OCI-LY1 (cell line): ENCODE data around the gene MSANTD4.
"Not testable (repeated sequence)": the region's sequence is repeated elsewhere in the genome, so short reads cannot be mapped to it uniquely, and the experiment has no call there.

ENCODE experiments used
- EZH2 ChIP-seq: fragments of 200-600 bp; sonication (generic), shearing (Covaris generic); IDR thresholded peaks from 2 replicates; pipeline ENCODE4 v1.8.0; 2017; ENCODE audit warnings: borderline replicate concordance, mixed run types, mild to moderate bottlenecking, antibody characterized with exemption, low read length, moderate library complexity, mixed read lengths
- TF ChIP-seq, protein P1 (sequence below): fragments of 200-600 bp; sonication (generic), shearing (Covaris generic); IDR thresholded peaks from 2 replicates; pipeline ENCODE4 v1.5.1; 2017; ENCODE audit warnings: mild to moderate bottlenecking, antibody characterized with exemption, low read length, moderate library complexity, mixed read lengths

DNA sequence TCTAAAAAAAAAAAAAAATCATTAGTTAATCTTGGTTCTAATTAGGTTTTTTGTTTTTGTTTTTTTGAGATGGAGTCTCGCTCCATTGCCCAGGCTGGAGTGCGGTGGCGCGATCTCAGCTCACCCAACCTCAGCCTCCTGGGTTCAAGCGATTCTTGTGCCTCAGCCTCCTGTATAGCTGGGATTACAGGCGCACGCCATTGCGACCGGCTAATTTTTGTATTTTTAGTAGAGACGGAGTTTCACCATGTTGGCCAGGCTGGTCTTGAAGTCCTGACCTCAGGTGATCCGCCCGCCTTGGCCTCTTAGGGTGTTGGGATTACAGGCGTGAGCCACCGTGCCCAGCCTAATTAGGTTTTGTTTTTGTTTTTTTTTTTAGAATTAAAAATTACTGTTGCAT, 36.3 kb upstream of the MSANTD4 start:
- TF ChIP-seq, protein P1, sequence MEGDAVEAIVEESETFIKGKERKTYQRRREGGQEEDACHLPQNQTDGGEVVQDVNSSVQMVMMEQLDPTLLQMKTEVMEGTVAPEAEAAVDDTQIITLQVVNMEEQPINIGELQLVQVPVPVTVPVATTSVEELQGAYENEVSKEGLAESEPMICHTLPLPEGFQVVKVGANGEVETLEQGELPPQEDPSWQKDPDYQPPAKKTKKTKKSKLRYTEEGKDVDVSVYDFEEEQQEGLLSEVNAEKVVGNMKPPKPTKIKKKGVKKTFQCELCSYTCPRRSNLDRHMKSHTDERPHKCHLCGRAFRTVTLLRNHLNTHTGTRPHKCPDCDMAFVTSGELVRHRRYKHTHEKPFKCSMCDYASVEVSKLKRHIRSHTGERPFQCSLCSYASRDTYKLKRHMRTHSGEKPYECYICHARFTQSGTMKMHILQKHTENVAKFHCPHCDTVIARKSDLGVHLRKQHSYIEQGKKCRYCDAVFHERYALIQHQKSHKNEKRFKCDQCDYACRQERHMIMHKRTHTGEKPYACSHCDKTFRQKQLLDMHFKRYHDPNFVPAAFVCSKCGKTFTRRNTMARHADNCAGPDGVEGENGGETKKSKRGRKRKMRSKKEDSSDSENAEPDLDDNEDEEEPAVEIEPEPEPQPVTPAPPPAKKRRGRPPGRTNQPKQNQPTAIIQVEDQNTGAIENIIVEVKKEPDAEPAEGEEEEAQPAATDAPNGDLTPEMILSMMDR = not testable (repeated sequence)
- not testable (repeated sequence) for TF ChIP-seq EZH2
